NCI-H187 treated with DMSO at 0.1 percent for 48 hours (cell line): ENCODE data around the gene DLX1.
"Not testable (repeated sequence)": the region's sequence is repeated elsewhere in the genome, so short reads cannot be mapped to it uniquely, and the experiment has no call there.

ENCODE experiments used
- DNase-seq: peaks from one replicate; lab custom pipeline; 2025; lab: John Stamatoyannopoulos, UW

The DLX1 gene

GRCh38 chr2:172098650-172099471 lies 13.6 kb downstream of the DLX1 start:
- DNase-seq = no peak

DNA sequence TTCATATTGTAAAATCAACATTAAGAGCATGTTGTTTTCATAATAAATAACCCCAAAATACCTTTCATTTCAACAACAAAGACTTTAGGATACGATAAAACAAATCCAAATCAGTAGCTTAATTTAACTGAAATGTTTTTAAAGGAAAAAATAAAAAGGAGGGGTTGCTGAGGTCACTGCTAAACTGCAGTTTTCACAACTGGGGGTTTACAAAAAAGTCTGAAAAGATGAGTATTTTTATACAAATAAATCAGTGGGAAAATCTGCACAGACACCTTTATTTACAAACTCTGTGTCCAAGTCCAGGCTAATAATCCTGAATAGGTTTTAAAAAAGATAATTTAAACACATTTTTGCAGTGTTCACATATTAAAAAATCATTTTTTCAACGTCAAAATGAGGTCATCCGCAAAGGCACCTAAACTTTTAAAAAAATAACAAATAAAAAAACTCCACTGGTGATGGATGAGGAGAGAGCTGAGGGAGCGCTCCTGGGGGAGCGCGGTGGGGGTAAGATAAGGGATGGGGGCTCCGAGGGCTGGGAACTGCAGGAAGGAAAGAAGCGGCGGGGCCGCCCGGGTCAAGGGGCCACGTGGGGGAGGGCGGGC lies 14.3 kb downstream of the DLX1 start:
- DNase-seq = no peak

- no peak for DNase-seq
These were observed 15.0 kb downstream of the DLX1 start for GRCh38 chr2:172100080-172100934.

DNA sequence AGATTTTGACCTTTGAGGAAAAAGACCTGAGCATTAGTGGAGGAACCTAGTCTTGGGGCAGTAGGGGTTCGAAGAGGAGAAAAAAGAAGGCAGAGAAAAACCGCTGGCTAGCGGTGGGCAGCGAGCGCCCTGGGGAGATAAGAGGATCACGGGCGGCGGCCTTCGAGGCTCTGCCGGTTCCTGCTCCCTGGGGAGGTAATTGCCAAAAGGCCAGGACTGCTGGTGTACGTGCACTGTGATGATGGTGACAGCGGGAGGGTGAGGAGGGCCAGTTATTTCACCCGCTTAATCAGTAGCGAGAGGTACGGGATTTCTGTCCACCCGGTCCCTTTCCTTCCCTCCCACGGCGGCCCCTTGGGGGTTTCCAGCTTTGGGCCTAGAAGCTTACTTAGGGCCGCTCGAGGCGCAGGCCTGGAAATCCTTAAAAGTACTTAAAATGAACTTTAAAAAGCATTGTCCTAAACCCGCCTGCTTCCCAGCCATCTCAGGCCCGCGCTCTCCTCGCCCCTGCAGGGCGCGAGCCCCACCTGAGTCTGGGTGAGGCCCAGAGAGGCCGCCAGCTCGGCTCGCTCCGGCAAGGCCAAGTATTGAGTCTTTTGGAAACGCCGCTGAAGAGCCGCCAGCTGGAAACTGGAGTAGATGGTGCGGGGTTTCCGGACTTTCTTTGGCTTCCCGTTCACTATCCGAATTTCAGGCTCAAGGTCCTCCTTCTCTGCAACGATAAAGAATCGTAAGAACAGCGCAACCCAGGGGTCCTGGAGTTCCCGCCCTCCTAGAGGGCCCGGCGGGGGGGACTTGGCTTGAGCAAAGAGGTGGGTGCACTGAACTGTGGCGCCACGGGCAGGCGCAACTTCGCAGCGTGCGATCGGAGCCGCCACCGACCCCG lies 15.9 kb downstream of the DLX1 start:
- no peak for DNase-seq

DNA sequence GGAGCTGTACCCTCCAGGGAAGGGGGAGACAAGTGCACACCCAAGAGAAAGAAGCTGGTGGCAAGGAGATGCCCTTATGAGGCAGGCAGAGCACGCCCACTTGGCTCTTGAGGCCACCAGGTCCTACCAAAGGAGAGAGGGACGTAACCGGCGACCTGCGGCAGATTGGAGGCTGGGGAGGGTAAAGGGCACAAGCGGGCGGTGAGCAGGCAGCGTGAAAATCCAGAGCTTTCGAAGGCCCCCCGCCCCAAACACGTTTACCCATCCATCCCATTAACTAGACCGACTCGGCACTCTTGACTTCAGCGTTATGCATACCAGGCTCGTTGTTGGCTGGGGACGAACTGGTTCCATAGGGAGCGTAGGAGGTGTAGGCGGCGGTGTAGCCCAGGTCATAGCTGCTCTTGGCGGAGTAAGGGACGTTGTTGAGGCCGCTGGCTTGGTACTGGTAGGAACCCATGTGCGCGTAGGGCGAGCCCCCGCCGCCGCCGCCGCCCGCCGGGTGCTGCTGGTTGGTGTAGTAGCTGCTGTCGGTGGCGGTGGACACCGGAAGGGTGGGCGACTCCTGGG lies 16.6 kb downstream of the DLX1 start:
- DNase-seq = no peak

- DNase-seq = peak; percentile 49
These were observed 17.4 kb downstream of the DLX1 start, which contains the start of gene DLX2 for GRCh38 chr2:172102391-172103359. Gene DLX2 (minus strand): TSS chr2:172102900. CDS start chr2:172102538, 362 bp downstream.

DNA sequence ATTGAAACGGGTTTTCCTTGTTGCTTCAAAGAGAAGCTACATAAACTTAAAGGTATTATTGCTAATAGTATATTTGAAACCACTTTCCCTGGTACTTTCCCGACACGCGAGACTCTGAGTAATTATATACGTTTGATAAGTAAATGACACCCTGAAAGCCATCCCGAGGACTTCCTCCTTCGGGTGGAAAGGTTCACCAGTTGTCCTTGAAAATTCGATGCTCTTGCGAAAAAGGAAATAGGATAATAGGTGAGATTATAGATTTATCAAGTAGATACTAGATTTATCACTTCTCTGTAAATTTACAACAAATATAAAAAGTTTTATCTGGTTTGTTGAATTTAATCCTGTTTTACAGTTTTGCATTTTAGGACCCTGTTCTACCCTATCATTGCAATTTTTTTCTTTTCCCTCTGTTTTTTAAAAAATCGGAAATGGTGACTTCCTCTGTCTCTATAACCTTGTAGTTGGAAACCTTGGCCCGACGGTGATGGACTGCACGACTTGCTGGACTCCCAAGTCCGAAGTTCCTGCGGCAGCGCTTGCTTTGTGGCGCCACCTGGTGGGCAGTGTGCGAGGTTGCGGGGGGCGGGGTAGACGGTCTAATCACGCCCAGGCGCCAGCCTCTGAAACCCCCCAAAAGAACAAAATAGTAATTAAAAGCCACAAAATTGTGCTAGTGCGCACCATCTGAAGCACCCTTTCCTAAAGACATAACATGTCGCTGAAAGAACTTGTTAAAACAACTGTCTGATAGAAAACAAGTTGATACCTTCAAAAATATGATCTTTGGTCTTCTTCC lies 18.4 kb downstream of the DLX1 start:
- DNase-seq = no peak

DNA sequence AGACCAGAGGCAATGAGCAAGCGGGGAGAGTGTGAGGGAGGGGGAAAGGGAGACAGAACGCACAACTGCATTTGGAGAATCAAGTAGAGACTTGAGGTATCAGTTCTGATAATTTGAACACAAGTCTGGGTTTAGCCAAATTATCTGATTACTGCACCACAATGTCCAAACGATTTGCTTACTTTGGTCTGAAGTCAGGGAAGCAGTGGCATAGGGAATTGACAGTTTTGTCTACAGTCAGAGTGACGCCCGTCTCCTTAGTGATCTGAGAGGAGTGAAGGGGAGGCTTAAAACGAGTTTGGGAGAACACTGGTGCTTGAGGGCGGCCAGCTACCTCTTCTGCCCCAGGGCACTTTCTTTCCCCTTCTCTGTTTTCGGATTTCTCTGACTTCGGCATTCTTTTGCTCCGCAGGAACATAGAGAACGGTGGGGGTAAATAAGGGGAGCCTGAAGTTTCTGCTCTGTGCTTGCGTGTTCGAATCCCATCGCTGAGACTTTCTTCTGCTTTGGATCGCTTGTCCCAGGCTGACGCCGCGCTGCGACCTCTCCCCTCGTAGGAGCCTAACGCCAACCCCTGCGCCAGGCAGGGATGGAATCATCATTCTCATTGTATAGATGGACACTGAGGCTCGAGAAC lies 20.3 kb downstream of the DLX1 start:
- no peak for DNase-seq

DNA sequence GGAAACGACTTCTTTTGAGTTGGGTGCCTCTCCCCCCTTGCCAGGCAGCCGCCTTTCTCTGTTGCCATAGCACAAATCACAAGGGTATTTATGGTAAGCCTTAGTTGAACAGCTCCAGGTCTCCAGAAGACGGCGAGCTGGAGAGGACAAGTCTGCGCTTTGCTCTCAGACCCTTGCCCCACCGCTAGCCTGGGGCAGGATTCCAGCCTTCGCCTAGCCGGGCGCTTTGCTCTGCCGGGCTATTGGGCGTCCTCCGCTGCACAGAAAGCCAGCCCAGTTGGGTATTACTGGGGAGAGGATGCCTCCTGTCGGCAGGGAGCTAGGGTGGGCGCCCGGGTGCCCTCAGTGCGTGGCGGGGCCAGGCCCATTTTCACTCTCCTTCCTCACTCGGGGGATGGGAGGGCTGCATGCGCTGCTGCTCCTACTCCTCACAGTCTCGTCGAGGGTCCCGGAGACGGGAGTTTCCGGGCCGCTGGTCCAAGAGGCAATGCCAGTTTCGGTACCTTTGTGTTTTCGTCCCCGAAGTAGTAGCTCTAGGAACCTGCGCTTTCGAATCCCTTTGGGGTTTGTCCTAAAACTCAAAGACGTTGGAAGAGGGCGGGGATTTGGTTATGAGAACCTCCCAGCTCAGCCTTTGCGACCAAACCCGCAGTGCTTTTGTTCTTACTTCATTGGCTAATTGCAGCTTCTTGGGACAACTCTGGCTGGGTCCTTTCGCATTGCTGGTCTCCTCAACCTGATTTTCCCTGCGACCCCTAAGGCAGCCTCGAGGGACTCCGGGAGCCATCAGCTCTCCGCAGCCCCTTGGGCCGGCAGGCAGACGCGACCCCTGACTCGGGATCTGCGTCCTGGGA lies 21.0 kb downstream of the DLX1 start:
- no peak for DNase-seq

- no peak for DNase-seq
These were observed 22.6 kb downstream of the DLX1 start for GRCh38 chr2:172107690-172108586.

- DNase-seq = no peak
These were observed 23.3 kb downstream of the DLX1 start for GRCh38 chr2:172108587-172108930.

GRCh38 chr2:172109256-172109987 lies 24.1 kb downstream of the DLX1 start:
- DNase-seq = no peak

DNA sequence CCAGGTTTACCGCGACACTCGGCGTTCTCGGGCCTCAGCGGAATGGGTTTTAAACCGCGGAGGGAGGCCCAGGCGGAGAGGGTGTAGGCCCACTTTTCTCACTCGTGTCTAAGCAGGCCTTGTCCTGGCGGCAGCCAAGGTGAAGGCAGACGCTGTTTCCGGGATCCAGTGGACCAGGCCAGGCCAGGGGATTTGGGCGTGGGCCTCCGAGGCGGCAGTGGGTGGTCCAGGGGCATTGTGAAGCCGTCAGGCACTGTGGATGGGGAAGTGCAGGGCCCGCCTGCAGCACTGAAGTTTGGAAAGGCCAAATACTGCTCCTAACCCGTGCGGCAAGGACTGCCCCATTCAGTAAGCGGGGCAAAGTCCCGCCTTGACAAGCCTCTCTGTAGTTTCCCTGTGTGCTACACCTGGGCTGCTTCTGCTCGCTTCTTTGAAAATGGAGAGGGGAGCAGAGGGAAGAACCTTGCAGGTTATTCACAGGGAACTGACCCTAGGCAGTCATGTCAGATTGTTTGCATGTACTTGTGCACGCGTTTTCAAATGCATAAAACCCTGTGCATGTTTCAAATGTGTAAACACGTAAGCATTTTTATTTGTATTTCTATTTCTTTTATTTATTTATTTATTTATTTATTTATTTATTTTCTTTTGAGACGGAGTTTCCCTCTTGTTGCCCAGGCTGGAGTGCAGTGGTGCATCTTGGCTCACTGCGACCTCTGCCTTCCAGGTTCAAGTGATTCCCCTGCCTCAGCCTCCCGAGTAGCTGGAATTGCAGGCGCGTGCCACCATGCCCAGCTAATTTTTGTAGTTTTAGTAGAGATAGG lies 24.9 kb downstream of the DLX1 start:
- DNase-seq = no peak

DNA sequence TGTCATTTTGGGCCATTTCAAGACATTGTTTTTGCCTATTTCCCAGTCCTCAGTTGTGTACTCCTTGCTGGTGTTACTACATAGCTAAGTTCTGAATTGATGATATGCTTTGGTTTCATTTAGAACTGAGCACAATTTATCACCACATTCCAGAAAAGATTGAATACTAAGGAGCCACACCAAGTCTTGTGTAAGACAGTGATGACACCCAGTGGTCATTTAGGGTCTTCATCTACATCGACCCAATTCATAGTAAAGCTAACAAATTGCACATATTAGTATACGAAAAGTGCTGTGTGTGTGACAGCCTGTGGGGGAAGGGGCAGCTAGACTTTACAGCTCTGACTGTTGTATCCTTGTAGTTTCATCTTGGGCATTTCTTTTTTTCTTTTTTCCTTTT lies 28.3 kb downstream of the DLX1 start:
- DNase-seq = no peak

GRCh38 chr2:172114176-172114575 lies 28.9 kb downstream of the DLX1 start:
- not testable (repeated sequence) for DNase-seq
